ENCODE measurements around the gene KDM4C.

KDM4C gene

DNA sequence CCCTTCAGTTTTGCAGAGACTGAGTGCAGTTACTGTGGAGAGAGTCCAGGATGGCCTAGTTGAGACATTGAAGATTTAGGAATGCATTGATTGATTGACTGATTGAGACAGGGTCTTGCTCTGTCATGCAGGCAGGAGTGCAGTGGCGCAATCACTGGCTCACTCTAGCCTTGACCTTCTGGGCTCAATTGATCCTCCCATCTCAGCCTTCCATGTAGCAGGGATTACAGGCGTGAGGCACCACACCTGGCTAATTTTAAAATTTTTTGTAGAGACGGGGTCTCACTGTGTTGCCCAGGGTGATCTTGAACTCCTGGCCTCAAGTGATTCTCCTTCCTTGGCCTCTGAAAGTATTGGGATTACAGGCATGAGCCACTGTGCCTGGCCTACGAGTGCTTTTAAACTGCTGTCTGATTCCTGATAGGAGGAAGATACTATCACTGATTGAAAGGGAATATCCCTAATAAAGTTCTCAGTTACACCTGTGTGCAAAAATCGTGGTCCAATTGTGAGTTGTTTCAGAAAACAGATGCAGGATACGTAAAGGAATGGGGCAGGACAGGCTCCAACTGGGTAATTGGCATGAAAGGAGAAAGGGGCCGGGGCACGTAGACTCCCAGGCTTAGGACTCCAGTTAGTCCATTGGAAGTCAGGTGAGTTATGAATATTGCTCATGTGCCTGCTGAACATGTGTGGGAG lies 87.5 kb downstream of the KDM4C start:
- TF ChIP-seq POLR2A (IDR thresholded peaks at IDR 0.05; ENCODE audit: low read depth, low read length) (no peak), POLR2AphosphoS5 (IDR thresholded peaks at IDR 0.05; ENCODE audit: low read depth, low read length) (no peak), TAF1 (IDR thresholded peaks at IDR 0.05; ENCODE audit: borderline replicate concordance, low read depth, low read length) (no peak)
- DNase-seq (ENCODE audit: insufficient read length) = no peak
- no peak for FAIRE-seq

DNA sequence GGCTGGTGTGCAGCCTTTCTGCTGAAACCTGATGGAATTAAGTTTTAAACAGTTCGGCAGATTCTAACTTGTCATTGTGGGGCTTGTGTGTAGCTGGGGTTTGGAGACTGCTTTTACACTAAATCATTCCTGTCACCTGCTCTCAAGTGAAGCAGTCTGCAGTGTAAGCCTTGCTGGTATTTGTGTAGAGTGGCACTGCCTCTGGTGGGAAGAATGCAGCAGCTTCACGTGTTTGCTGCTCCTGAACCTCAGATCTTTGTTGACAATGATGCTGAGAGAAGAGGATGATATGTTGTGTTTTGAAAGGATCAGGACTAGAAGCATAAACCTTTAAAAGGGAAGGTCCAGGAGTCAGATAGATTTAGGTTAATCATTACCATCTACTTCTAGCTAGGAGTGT lies 88.1 kb downstream of the KDM4C start:
- DNase-seq (ENCODE audit: insufficient read length) (no peak), FAIRE-seq (no peak)
- TF ChIP-seq TAF1 (IDR thresholded peaks at IDR 0.05; ENCODE audit: borderline replicate concordance, low read depth, low read length) = no peak
- TF ChIP-seq POLR2AphosphoS5 (IDR thresholded peaks at IDR 0.05; ENCODE audit: low read depth, low read length) = no peak

DNA sequence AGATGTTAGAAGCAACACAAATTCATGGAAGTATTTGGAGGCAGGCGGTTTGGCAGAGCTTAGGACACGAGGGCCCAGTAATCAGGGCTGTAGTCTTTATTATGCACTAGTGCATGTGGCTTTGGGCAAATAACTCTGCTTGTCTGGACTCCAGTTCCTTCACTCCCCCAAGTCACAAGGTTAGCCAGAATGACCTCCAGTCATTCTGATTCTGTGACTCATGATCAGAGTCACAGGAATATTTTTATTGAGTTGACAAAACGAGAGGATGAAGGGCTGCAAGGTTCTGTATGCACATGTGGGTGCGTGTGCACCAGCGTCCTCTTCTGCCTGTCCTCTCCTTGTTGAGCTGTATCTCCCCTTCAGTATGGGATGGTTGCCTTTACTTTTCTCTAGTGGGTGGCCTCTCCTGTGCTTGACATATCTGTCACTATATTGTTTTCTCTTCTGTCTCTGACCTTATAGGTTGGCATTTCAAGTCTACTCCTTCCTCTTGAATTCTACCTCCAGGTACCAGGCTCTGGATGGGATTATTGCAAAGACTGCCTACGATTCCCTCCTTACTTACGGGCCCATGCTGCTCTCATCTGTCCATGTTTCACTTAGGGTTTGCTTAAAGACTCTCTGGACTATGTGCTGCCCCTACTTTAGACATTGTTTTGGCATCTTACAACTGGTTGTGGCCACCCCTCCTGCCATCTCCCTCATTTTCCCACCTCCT lies 94.6 kb downstream of the KDM4C start:
- TF ChIP-seq POLR2AphosphoS5 (IDR thresholded peaks at IDR 0.05; ENCODE audit: low read depth, low read length) (no peak), TAF1 (IDR thresholded peaks at IDR 0.05; ENCODE audit: borderline replicate concordance, low read depth, low read length) (no peak), POLR2A (IDR thresholded peaks at IDR 0.05; ENCODE audit: low read depth, low read length) (no peak)
- DNase-seq (ENCODE audit: insufficient read length) (no peak), FAIRE-seq (no peak)

DNA sequence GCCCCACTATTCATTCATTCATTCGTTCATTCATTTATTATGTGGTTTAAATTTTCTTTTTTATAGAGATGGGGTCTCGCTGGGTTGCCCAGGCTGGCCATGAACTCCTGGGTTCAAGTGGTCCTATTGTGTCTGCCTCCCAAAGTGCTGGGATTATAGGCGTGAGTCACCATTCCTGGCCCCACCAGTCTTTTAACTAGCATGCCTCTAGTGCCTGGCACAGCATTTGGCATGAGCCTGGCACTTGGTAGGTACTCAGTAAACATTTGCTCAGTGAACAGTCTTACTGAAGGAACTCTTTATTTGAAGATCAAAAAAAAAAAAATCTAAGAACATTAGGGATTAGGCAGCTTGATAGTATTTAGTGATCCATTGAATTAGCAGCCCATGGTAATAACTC lies 98.1 kb downstream of the KDM4C start:
- DNase-seq (ENCODE audit: insufficient read length) (no peak), FAIRE-seq (no peak)
- TF ChIP-seq POLR2AphosphoS5 (IDR thresholded peaks at IDR 0.05; ENCODE audit: low read depth, low read length) (no peak), TAF1 (IDR thresholded peaks at IDR 0.05; ENCODE audit: borderline replicate concordance, low read depth, low read length) (no peak), POLR2A (IDR thresholded peaks at IDR 0.05; ENCODE audit: low read depth, low read length) (no peak)

DNA sequence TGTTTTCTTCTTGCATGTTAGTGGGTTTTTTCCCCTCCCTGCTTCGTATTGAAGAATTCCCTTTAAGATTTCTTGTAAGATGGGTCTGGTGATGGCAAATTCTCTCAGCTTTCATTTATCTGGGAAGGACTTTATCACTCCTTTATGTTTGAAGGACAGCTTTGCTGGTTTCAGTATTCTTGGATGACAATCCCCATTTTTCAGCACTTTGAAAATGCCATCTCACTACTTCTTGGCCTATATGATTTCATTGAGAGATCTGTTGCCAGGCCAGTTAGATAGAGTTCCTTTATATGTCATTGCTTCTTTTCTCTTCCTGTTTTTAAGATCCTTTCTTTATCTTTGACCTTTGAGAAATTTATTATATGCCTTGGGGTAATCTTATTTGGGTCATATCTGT lies 106.3 kb downstream of the KDM4C start:
- no peak for DNase-seq (ENCODE audit: insufficient read length)
- TF ChIP-seq TAF1 (IDR thresholded peaks at IDR 0.05; ENCODE audit: borderline replicate concordance, low read depth, low read length) = no peak
- no peak for TF ChIP-seq POLR2A (IDR thresholded peaks at IDR 0.05; ENCODE audit: low read depth, low read length)
- TF ChIP-seq POLR2AphosphoS5 (IDR thresholded peaks at IDR 0.05; ENCODE audit: low read depth, low read length) = no peak
- FAIRE-seq = peak; percentile 51

GRCh38 chr9:6869081-6869948 lies 111.5 kb downstream of the KDM4C start:
- TF ChIP-seq POLR2A (IDR thresholded peaks at IDR 0.05; ENCODE audit: low read depth, low read length) = no peak
- no peak for TF ChIP-seq TAF1 (IDR thresholded peaks at IDR 0.05; ENCODE audit: borderline replicate concordance, low read depth, low read length)
- no peak for TF ChIP-seq POLR2AphosphoS5 (IDR thresholded peaks at IDR 0.05; ENCODE audit: low read depth, low read length)
- DNase-seq (ENCODE audit: insufficient read length) = no peak
- FAIRE-seq = no peak

DNA sequence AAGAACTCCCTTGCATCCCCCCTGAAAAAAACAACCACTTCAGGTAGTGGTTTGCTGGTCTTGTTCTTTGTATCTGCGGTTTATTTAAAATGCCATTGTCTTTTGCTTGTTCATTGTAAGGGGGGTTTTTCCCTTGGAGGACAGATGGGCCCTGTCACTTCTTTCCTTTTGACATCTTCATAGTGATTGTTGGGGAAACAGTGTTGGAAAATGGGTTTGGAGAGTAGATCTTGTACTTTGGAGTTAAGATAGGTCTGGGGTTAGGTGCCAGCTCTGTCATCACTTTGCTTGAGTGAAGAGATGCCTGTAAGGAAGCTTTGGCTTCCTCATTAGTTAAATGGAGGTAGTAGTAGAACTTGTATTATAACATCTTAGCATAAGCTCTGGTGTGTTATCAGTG lies 112.4 kb downstream of the KDM4C start:
- no peak for TF ChIP-seq TAF1 (IDR thresholded peaks at IDR 0.05; ENCODE audit: borderline replicate concordance, low read depth, low read length)
- TF ChIP-seq POLR2AphosphoS5 (IDR thresholded peaks at IDR 0.05; ENCODE audit: low read depth, low read length) = no peak
- TF ChIP-seq POLR2A (IDR thresholded peaks at IDR 0.05; ENCODE audit: low read depth, low read length) = no peak
- DNase-seq (ENCODE audit: insufficient read length) = no peak
- FAIRE-seq = no peak

GRCh38 chr9:6870650-6871477 lies 113.1 kb downstream of the KDM4C start:
- no peak for TF ChIP-seq TAF1 (IDR thresholded peaks at IDR 0.05; ENCODE audit: borderline replicate concordance, low read depth, low read length)
- TF ChIP-seq POLR2AphosphoS5 (IDR thresholded peaks at IDR 0.05; ENCODE audit: low read depth, low read length) = no peak
- no peak for TF ChIP-seq POLR2A (IDR thresholded peaks at IDR 0.05; ENCODE audit: low read depth, low read length)
- FAIRE-seq = no peak

DNA sequence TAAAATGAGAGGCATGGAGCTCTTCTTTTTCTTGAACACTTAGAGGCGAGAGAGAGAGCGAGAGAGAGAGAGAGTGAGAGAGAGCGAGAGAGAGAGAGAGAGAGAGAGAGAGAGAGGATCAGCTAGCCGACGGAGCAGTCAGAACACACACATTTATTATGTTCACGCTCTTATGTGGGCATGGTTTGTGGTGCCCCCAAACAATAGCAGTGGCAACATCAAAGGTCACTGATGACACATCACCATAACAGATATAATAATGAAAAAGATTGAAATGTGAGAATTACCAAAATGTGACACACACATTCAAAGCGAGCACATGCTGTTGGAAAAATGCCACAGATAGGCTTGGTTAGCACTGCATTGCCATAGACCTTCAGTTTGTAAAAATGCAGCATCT lies 116.1 kb downstream of the KDM4C start:
- FAIRE-seq = no peak
- TF ChIP-seq POLR2AphosphoS5 (IDR thresholded peaks at IDR 0.05; ENCODE audit: low read depth, low read length) (no peak), POLR2A (IDR thresholded peaks at IDR 0.05; ENCODE audit: low read depth, low read length) (no peak), TAF1 (IDR thresholded peaks at IDR 0.05; ENCODE audit: borderline replicate concordance, low read depth, low read length) (no peak)
- DNase-seq (ENCODE audit: insufficient read length) = no peak

More at GRCh38 chr9:6870650-6871477, 113.1 kb downstream of the KDM4C start:
- DNase-seq (ENCODE audit: insufficient read length) = no peak

DNA sequence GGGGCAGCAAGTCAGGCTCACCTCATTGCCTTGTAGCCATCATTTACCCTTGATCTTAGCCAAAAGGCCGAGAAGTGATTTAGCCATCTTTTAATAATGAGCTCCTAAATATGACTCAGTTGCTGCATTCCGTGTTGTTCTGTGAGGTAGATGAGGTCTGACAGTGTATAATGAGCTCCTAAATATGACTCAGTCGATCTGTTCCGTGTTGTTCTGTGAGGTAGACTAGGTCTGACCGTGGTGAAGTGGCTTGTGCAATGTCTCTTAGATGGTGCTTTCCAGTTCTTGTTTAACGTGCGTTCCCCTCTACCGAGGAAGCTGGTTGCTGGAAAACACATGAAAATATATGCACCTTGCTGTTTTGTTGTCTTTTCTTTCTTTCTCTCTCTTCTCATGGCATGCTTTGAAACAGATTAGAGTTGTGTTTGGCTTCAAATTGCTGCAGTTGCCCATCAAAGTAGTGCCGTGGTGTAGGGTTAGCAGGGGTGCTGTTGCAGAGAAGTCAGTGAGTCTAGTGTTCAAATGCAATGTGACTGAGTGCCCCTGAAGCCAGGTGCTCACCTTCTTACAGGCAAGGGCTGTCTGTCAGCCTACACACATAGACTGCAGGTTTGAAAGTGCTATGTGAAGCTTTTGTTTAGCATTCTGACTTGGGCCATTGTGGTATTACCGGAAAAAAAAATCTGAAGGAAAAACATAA lies 118.6 kb downstream of the KDM4C start:
- no peak for TF ChIP-seq POLR2A (IDR thresholded peaks at IDR 0.05; ENCODE audit: low read depth, low read length)
- TF ChIP-seq TAF1 (IDR thresholded peaks at IDR 0.05; ENCODE audit: borderline replicate concordance, low read depth, low read length) = no peak
- TF ChIP-seq POLR2AphosphoS5 (IDR thresholded peaks at IDR 0.05; ENCODE audit: low read depth, low read length) = no peak
- DNase-seq (ENCODE audit: insufficient read length) (no peak), FAIRE-seq (no peak)
